SK-N-SH treated with all-trans-retinoic acid at 6 μM for 48 hours (cell line): ENCODE results near the gene CFAP97.

Source experiments
- ATAC-seq: fragments of 200-7000 bp; cut with Tn5 transposase; 3 replicates; pipeline ENCODE4 v1.9.1; 2020; ENCODE audit warnings: mild to moderate bottlenecking, moderate library complexity
- ARNTL ChIP-seq: fragments of 450-650 bp; formaldehyde crosslinking; IDR thresholded peaks from 2 replicates; pipeline ENCODE4 v1.5.0; 2020; ENCODE audit warnings: low read depth, mild to moderate bottlenecking, moderate library complexity, borderline replicate concordance
- CREB5 ChIP-seq: fragments of 250-450 bp; sonication (Bioruptor Pico); IDR thresholded peaks from 2 replicates; pipeline ENCODE4 v1.5.1; 2020; ENCODE audit warnings: low read depth, mild to moderate bottlenecking, moderate library complexity
- CSDC2 ChIP-seq: fragments of 250-450 bp; sonication (Bioruptor Pico); IDR thresholded peaks from 2 replicates; pipeline ENCODE4 v1.5.0; 2020; ENCODE audit warnings: mild to moderate bottlenecking, moderate library complexity
- CSRNP3 ChIP-seq: fragments of 250-450 bp; sonication (Bioruptor Pico); IDR thresholded peaks from 2 replicates; pipeline ENCODE4 v1.5.1; 2021; ENCODE audit warnings: mild to moderate bottlenecking, moderate library complexity
- ESRRG ChIP-seq: fragments of 250-450 bp; sonication (Bioruptor Pico); IDR thresholded peaks from 2 replicates; pipeline ENCODE4 v1.6.1; 2021; ENCODE audit warnings: mild to moderate bottlenecking
- GLIS3 ChIP-seq: fragments of 250-450 bp; sonication (Bioruptor Pico); IDR thresholded peaks from 2 replicates; pipeline ENCODE4 v1.5.0; 2020; ENCODE audit warnings: mild to moderate bottlenecking, moderate library complexity
- ISL1 ChIP-seq: fragments of 250-450 bp; sonication (Bioruptor Pico); IDR thresholded peaks from 2 replicates; pipeline ENCODE4 v2.1.2; 2022; ENCODE audit warnings: mild to moderate bottlenecking, moderate library complexity
- OSR1 ChIP-seq: fragments of 250-450 bp; sonication (Bioruptor Pico); IDR thresholded peaks from 2 replicates; pipeline ENCODE4 v1.8.0; 2022; ENCODE audit warnings: moderate library complexity, mild to moderate bottlenecking, inconsistent platforms
- PATZ1 ChIP-seq: fragments of 250-450 bp; sonication (Bioruptor Pico); IDR thresholded peaks from 2 replicates; pipeline ENCODE4 v1.8.0; 2020; ENCODE audit warnings: mild to moderate bottlenecking, moderate library complexity, borderline replicate concordance
- POU6F1 ChIP-seq: fragments of 250-450 bp; sonication (Bioruptor Pico); IDR thresholded peaks from 2 replicates; pipeline ENCODE4 v1.8.0; 2021; ENCODE audit warnings: low read depth, mild to moderate bottlenecking, moderate library complexity, borderline replicate concordance
- PPARA ChIP-seq: fragments of 250-450 bp; sonication (Bioruptor Pico); IDR thresholded peaks from 2 replicates; pipeline ENCODE4 v1.5.0; 2020; ENCODE audit warnings: mild to moderate bottlenecking, borderline replicate concordance
- RARB ChIP-seq: fragments of 250-450 bp; sonication (Bioruptor Pico); IDR thresholded peaks from 2 replicates; pipeline ENCODE4 v1.8.0; 2021; ENCODE audit warnings: mild to moderate bottlenecking, moderate library complexity
- SNAI2 ChIP-seq: fragments of 250-450 bp; sonication (Bioruptor Pico); IDR thresholded peaks from 2 replicates; pipeline ENCODE4 v1.5.0; 2020; ENCODE audit warnings: mild to moderate bottlenecking, moderate library complexity
- TOX ChIP-seq: fragments of 250-450 bp; sonication (Bioruptor Pico); IDR thresholded peaks from 2 replicates; pipeline ENCODE4 v1.8.0; 2021; ENCODE audit warnings: mild to moderate bottlenecking, moderate library complexity, borderline replicate concordance
- TSHZ2 ChIP-seq: fragments of 250-450 bp; sonication (Bioruptor Pico); IDR thresholded peaks from 2 replicates; pipeline ENCODE4 v1.5.0; 2020; ENCODE audit warnings: mild to moderate bottlenecking, moderate library complexity
- ZC3H10 ChIP-seq: fragments of 250-450 bp; sonication (Bioruptor Pico); IDR thresholded peaks from 2 replicates; pipeline ENCODE4 v1.5.1; 2021; ENCODE audit warnings: mild to moderate bottlenecking, moderate library complexity
- ZFP30 ChIP-seq: fragments of 450-650 bp; formaldehyde crosslinking; IDR thresholded peaks from 2 replicates; pipeline ENCODE4 v1.5.0; 2022; ENCODE audit warnings: mild to moderate bottlenecking, moderate library complexity
- ZNF565 ChIP-seq: fragments of 450-650 bp; formaldehyde crosslinking; conservative IDR thresholded peaks from 2 replicates; pipeline ENCODE4 v1.5.0; 2020; ENCODE audit warnings: low read depth, mild to moderate bottlenecking, moderate library complexity
- ZNF70 ChIP-seq: fragments of 450-650 bp; formaldehyde crosslinking; IDR thresholded peaks from 2 replicates; pipeline ENCODE4 v1.5.0; 2020; ENCODE audit warnings: mild to moderate bottlenecking, moderate library complexity
- ZNF8 ChIP-seq: fragments of 450-650 bp; formaldehyde crosslinking; IDR thresholded peaks from 2 replicates; pipeline ENCODE4 v1.5.0; 2020; ENCODE audit warnings: mild to moderate bottlenecking, moderate library complexity

CFAP97 gene

GRCh38 chr4:185217408-185217975 lies 13.7 kb upstream of the CFAP97 start:
- no peak for ATAC-seq
- TF ChIP-seq CREB5 (CRISPR knock-in tag) (no peak), CSDC2 (CRISPR knock-in tag) (no peak), POU6F1 (no peak), CSRNP3 (no peak)
- TF ChIP-seq, all 23 proteins: peak for 0

GRCh38 chr4:185215261-185215660 lies 11.5 kb upstream of the CFAP97 start:
- 0 out of 3 replicates have a peak, but pooled peaks have one; percentile 4 for ATAC-seq
- TF ChIP-seq SNAI2 (no peak), TSHZ2 (CRISPR knock-in tag) (no peak), OSR1 (no peak), ESRRG (CRISPR knock-in tag) (no peak), CREB5 (CRISPR knock-in tag) (no peak), CSRNP3 (no peak), GLIS3 (CRISPR knock-in tag) (no peak), ISL1 (CRISPR knock-in tag) (no peak), ARNTL (no peak), ZNF70 (no peak), ZC3H10 (no peak), ZNF8 (CRISPR knock-in tag) (no peak), ZFP30 (CRISPR knock-in tag) (no peak), PATZ1 (no peak), ZNF565 (CRISPR knock-in tag) (no peak), PPARA (CRISPR knock-in tag) (no peak), RARB (CRISPR knock-in tag) (no peak), TOX (CRISPR knock-in tag) (no peak)
